NCI-H1092 (cell line): ENCODE data around the gene UFD1.
"Not testable (repeated sequence)": the region's sequence is repeated elsewhere in the genome, so short reads cannot be mapped to it uniquely, and the experiment has no call there.

ENCODE experiments used
- DNase-seq: peaks from one replicate; lab custom pipeline; 2025; lab: John Stamatoyannopoulos, UW

The UFD1 gene

DNA sequence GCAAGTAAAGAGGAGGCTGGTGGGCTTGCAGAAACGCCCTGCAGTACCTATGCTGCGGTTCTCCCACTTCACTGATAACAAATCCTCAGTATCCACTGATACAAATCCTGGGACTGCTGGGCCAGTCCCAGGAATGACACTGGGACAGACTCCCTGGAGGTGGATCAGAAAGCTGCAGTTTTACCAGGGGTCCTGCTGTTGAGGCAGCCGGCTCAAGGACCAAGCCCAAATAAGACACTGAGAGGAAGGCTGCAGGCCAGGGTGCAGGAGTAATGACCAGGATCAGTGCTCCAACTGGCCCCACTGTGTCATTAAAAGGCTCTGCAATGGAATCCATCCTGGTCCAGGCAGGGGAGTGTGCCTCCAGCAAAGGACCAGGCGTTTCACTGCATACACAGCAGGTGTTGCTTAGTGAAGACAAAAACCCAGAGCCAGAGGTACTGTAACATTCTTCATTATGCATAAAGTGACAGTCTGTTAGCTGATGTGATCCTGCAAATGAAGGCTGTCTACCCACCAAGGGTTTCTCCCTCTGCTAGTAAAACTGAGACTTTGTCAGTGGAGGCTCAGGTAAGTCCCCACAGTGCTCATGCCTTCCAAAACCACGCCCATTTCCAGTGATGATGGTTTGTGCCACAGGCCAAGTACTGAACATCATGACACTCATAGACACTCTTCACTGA is 30.1 kb downstream of the UFD1 start:
- no peak for DNase-seq

DNA sequence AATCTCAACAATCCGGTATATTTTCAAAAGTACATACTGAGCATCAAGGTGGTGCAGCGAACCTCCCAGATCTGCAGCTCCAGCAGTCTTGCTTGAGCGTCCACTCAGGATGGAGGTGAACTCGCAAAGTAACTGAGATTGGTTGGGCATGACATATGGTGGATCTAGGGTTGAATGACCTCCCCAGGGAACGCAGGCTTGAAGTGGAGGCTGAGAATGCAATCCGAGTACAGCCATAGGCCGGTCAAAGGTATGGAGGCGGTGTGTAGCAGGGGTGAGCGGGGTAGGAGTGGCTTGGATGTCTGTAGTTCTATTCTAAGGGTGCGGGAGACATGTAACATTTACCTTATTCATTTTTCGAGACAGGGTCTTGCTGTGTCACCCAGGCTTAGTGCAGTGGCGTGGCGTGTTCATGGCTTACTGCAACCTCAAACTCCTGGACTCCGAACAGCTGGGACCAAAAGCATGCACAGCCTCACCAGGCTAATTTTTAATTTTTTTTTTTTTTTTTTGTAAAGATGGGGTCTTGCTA is 30.9 kb downstream of the UFD1 start:
- DNase-seq: peak; percentile 84

DNA sequence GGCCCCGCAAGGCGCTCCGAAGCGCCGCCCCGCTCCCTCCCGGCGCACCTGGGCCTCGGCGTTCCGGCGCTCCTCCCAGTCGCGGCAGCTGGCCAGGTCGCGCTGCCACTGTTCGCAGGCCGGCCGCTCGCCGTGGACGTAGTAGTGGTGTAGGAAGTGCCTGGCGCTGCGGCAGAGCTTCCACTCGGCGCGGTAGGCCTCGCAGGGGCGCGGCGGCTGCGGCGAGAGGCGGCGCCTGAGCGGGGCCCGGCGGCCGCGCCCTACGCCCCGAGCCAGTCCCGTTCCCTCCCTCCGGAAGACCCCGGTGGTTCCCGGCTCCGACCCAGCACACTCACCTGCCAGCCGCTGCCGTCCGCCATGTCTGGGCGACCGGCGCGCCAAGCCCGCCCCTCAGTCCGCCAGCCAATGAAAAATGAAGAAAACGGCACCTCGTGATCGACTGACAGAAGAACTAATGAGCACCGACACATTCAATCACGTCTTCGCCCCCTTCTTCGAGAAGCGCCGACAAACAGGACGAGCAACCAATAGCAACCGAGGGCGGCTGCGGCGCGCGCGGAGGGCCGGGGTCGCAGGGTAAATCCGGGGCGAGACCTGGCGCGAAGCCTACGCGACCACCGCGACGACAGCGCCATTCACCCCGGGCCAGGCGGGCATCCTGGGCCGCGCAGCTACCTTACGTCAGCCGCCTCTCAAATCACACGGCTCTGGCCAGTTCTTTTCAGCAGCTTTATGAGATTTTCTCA is 31.5 kb downstream of the UFD1 start, which contains the start of gene C22orf39:
Gene C22orf39 (minus strand): TSS at position 382 of the 746 bp plus-strand sequence. CDS start 23 bp downstream, at position 359.
- peak; percentile 95 for DNase-seq

GRCh38 chr22:19446603-19447329 is 32.2 kb downstream of the UFD1 start:
- no peak for DNase-seq

GRCh38 chr22:19445279-19445982 is 33.6 kb downstream of the UFD1 start:
- DNase-seq: not testable (repeated sequence)

DNA sequence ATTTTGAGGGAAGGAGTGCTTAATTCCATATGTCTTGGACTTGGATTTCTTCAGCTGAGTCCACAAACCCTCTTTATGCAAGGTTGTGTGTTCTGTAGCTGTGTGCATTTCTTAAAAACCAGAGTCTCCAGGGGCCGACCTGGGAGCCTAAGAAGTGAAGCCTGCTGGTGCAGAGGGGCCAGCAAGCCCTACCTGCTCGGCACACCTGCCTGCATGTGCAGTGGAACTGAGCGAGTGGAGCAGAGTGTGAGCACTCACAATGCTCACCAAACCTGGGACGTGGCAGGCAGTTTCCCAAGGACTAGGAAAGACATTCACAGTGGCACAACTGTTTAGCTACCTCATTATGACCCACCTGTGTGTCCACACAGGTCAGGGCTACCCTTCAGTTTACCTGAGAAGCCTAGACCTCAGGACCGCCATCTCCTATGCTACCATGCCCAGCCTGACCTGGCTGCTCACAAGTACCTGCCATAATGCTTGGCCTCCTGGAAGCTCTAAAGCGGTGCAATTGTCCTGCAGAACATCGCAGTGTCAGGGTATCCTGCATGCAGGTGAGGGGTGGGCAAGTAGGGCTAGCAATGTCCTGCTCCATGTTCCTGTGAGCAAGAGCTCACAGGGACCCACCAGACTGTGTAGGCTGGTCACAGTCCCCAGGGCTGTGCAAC is 35.3 kb downstream of the UFD1 start:
- no peak for DNase-seq

GRCh38 chr22:19442166-19442565 is 36.8 kb downstream of the UFD1 start:
- DNase-seq: no peak

GRCh38 chr22:19440411-19441195 is 38.4 kb downstream of the UFD1 start:
- DNase-seq: no peak

DNA sequence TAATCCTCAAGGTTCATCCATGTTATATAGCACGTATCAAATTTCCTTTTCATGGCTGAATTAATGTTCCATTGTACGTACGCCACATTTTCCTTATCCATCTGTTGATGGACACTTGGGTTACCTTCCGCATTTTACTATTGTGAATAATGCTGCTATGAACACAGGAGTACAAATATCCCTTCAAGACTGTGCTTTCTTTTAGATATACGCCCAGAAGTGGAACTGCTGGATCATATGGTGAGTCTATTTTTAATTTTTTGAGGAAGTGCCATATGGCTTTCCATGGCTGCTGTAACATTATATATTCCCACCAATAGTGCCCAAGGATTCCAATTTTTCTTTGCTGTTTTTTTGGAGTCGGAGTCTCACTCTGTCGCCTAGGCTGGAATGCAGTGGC is 40.7 kb downstream of the UFD1 start:
- no peak for DNase-seq

DNA sequence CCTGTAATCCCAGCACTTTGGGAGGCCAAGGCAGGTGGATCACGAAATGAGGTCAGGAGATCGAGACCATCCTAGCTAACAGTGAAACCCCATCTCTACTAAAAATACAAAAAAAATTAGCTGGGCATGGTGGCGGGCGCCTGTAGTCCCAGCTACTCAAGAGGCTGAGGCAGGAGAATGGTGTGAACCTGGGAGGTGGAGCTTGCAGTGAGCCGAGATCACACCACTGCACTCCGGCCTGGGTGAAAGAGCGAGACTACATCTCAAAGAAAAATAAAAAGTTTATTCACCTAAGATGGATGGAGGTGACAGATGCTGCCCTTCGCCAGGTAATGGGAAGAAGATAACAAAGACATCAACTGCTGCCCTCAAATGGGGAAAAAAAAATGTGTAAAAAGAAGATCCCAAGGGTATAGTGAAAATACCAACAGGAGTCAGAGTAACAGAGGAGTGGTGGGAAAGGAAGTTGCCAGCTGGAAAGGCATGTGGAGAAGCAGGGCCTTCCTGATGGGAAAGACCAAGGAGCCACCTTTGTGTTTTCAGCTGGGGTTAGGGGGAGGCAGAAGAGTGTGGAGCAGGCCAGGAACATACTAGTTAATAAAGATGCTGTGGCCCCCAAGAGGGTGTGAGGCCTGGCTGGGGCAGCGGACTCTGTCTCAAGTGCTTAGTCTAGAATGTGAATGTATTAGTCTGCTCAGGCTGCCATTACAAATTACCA is 42.4 kb downstream of the UFD1 start:
- not testable (repeated sequence) for DNase-seq

DNA sequence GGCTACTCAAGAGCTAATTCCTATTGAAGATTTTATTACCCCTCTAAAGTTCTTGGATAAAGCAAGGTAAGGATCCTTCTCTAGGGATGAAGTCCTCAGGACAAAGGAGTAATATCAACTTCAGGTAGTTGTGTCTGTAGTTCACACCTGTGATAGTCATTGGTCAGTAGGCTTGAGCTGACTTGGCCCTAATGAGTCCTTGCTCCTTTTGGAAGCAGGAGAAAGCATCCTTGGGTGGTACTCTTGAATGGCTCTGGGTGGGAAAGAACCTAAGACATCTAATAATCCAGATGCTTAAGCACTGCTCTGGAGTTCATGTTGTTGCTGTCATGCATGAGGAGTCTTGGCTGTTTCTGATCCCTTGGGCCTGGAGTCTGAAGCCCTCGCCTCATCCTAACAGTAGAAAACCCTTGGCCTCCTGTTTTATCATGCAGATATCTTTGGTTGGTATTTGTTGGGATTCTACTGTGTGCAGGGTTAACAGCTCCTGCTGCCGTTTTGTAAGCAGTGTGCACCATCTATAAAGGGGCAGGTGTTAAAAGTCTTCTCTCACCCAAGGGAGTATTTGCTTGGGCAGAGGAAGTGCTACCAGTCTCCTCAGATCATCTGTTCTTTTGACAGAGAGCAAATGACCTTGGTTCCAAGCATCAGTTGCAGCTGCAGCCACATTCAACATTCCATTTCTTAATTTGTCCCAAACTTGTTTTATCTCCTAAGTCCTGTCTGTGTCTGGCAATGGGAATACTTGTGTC is 44.0 kb downstream of the UFD1 start:
- DNase-seq: no peak

DNA sequence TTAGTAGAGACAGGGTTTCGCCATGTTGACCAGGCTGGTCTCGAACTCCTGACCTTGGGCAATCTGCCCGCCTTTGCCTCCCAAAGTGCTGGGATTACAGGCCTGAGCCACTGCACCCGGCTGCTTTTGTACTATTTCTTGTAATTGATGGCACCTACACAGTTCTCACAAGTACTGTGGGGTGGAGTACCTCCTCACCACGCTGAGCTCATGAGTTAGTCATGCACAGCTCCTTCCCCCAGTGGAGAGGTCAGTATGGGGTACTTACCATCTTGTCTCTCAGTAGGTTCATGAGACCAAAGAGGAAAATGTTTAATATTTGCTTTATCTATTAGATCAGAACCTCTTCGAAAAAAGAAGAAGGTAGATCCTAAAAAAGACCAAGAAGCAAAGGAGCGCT is 44.6 kb downstream of the UFD1 start:
- DNase-seq: no peak

- DNase-seq: peak; percentile 95
These were observed 46.7 kb downstream of the UFD1 start, which contains the start of gene MRPL40 for GRCh38 chr22:19432133-19432851. MRPL40 (plus strand) TSS chr22:19432545; CDS start chr22:19432555, 10 bp downstream.

- DNase-seq: peak; percentile 73
These were observed 47.3 kb downstream of the UFD1 start, which contains the start of gene HIRA for GRCh38 chr22:19431649-19432132. HIRA (minus strand) TSS chr22:19431733; CDS start chr22:19431476, 257 bp downstream.

GRCh38 chr22:19430890-19431541 is 48.0 kb downstream of the UFD1 start:
- DNase-seq: no peak

- no peak for DNase-seq
These were observed 48.8 kb downstream of the UFD1 start for GRCh38 chr22:19429950-19430889.
